OCI-LY1 (cell line): ENCODE results near the gene SRCIN1.

ENCODE experiments used
- H2AFZ ChIP-seq: fragments of 200-600 bp; sonication (generic), shearing (Covaris generic); 2 replicates; pipeline ENCODE4 v1.6.0; 2014; ENCODE audit warnings: antibody characterized with exemption, mild to moderate bottlenecking, low read length
- H3F3A ChIP-seq: fragments of 200-600 bp; sonication (generic), shearing (Covaris generic); 2 replicates; pipeline ENCODE4 v1.6.0; 2014; ENCODE audit warnings: mild to moderate bottlenecking, antibody characterized with exemption, low read length, moderate library complexity; ENCODE audit not compliant: insufficient read depth
- H3K27ac ChIP-seq: fragments of 200-600 bp; sonication (generic); 2 replicates; pipeline ENCODE4 v1.5.1; 2014; ENCODE audit warnings: low read length, mixed run types, mild to moderate bottlenecking, low read depth; ENCODE audit not compliant: poor library complexity, severe bottlenecking
- H3K27me3 ChIP-seq: fragments of 200-600 bp; sonication (generic); 2 replicates; pipeline ENCODE4 v1.6.0; 2014; ENCODE audit warnings: antibody characterized with exemption, mild to moderate bottlenecking, low read length, moderate library complexity; ENCODE audit not compliant: insufficient read depth
- H3K36me3 ChIP-seq: fragments of 200-600 bp; sonication (generic); 2 replicates; pipeline ENCODE4 v1.6.1; 2014; ENCODE audit warnings: mild to moderate bottlenecking, antibody characterized with exemption, low read length, moderate library complexity, mixed read lengths; ENCODE audit not compliant: insufficient read depth
- H3K4me1 ChIP-seq: fragments of 200-600 bp; sonication (generic); 2 replicates; pipeline ENCODE4 v1.5.1; 2014; ENCODE audit warnings: mild to moderate bottlenecking, low read length, moderate library complexity; ENCODE audit not compliant: insufficient read depth, severe bottlenecking
- H3K4me2 ChIP-seq: fragments of 200-600 bp; sonication (generic), shearing (Covaris generic); 2 replicates; pipeline ENCODE4 v1.6.1; 2014; ENCODE audit warnings: low read length
- H3K4me3 ChIP-seq: fragments of 200-600 bp; sonication (generic); 2 replicates; pipeline ENCODE4 v1.5.1; 2014; ENCODE audit warnings: low read length, low read depth, mild to moderate bottlenecking, mixed read lengths; ENCODE audit not compliant: poor library complexity, severe bottlenecking
- H3K79me2 ChIP-seq: fragments of 200-600 bp; shearing (Covaris generic); 2 replicates; pipeline ENCODE4 v1.6.1; 2016; ENCODE audit warnings: mixed run types, low read length, mixed read lengths; ENCODE audit not compliant: insufficient read depth
- H3K9ac ChIP-seq: fragments of 200-600 bp; sonication (generic), shearing (Covaris generic); 2 replicates; pipeline ENCODE4 v1.6.1; 2014; ENCODE audit warnings: mild to moderate bottlenecking, low read length, mixed read lengths
- H3K9me2 ChIP-seq: fragments of 200-600 bp; sonication (generic), shearing (Covaris generic); 2 replicates; pipeline ENCODE4 v1.6.1; 2014; ENCODE audit warnings: low read depth, mild to moderate bottlenecking, low read length, mixed read lengths
- H3K9me3 ChIP-seq: fragments of 200-600 bp; shearing (Covaris generic); 2 replicates; pipeline ENCODE4 v1.6.1; 2014; ENCODE audit warnings: low read length, mixed read lengths
- H4K20me1 ChIP-seq: fragments of 200-600 bp; sonication (generic), shearing (Covaris generic); 2 replicates; pipeline ENCODE4 v1.6.0; 2016; ENCODE audit warnings: mild to moderate bottlenecking, low read length; ENCODE audit not compliant: insufficient read depth
- CTCF ChIP-seq: fragments of 200-600 bp; sonication (generic), shearing (Covaris generic); IDR thresholded peaks from 2 replicates; pipeline ENCODE4 v1.5.1; 2017; ENCODE audit warnings: mild to moderate bottlenecking, antibody characterized with exemption, low read length, moderate library complexity, mixed read lengths
- EZH2 ChIP-seq: fragments of 200-600 bp; sonication (generic), shearing (Covaris generic); IDR thresholded peaks from 2 replicates; pipeline ENCODE4 v1.8.0; 2017; ENCODE audit warnings: borderline replicate concordance, mixed run types, mild to moderate bottlenecking, antibody characterized with exemption, low read length, moderate library complexity, mixed read lengths

SRCIN1 gene

GRCh38 chr17:38550661-38551060 is 55.1 kb downstream of the SRCIN1 start:
- Histone ChIP-seq H3K9me2 (no peaks in the 10 kb centered on the region), H3K9me3 (no peaks in the 10 kb centered on the region), H3K27me3 (peaks cover 7% of the 10 kb centered on the region; the same call in 1 of the 2 replicates)

GRCh38 chr17:38549285-38549684 is 56.5 kb downstream of the SRCIN1 start:
- Histone ChIP-seq H3K27me3 (peaks cover 7% of the 10 kb centered on the region; the same call in 1 of the 2 replicates), H3K79me2 (no peaks in the 10 kb centered on the region), H3F3A (no peaks in the 10 kb centered on the region), H3K9ac (no peak overlapping the region), H2AFZ (no peak overlapping the region), H3K27ac (no peak overlapping the region), H3K4me3 (no peak overlapping the region), H3K9me3 (no peaks in the 10 kb centered on the region), H3K36me3 (no peaks in the 10 kb centered on the region; the same call in 1 of the 2 replicates), H3K4me2 (no peak overlapping the region), H4K20me1 (no peaks in the 10 kb centered on the region), H3K4me1 (no peaks in the 10 kb centered on the region), H3K9me2 (no peaks in the 10 kb centered on the region)
- TF ChIP-seq EZH2 (no peak), CTCF (no peak)

More at GRCh38 chr17:38550661-38551060, 55.1 kb downstream of the SRCIN1 start:
- Histone ChIP-seq H3K4me2 (no peak overlapping the region), H2AFZ (no peak overlapping the region), H4K20me1 (no peaks in the 10 kb centered on the region), H3F3A (no peaks in the 10 kb centered on the region), H3K79me2 (no peaks in the 10 kb centered on the region), H3K27ac (no peak overlapping the region), H3K36me3 (no peaks in the 10 kb centered on the region; the same call in 1 of the 2 replicates), H3K4me1 (no peaks in the 10 kb centered on the region), H3K9ac (no peak overlapping the region), H3K4me3 (no peak overlapping the region)
- no peak for TF ChIP-seq CTCF
- TF ChIP-seq EZH2, result no peak

- Histone ChIP-seq H3K9ac (no peak overlapping the region), H3K36me3 (no peaks in the 10 kb centered on the region; the same call in 1 of the 2 replicates), H2AFZ (no peak overlapping the region), H3K4me2 (no peak overlapping the region), H3K9me3 (no peaks in the 10 kb centered on the region), H4K20me1 (no peaks in the 10 kb centered on the region), H3K9me2 (no peaks in the 10 kb centered on the region), H3K27ac (no peak overlapping the region), H3K4me1 (no peaks in the 10 kb centered on the region), H3K79me2 (no peaks in the 10 kb centered on the region), H3K27me3 (peaks cover 7% of the 10 kb centered on the region; the same call in 1 of the 2 replicates), H3K4me3 (no peak overlapping the region), H3F3A (no peaks in the 10 kb centered on the region)
- TF ChIP-seq EZH2, result no peak
- TF ChIP-seq CTCF, result no peak
Observed at GRCh38 chr17:38547444-38547843, 58.3 kb downstream of the SRCIN1 start.
